HG03045 (cell line): Measurements from ENCODE around the gene AHRR.
"Not testable (repeated sequence)": the region's sequence is repeated elsewhere in the genome, so short reads cannot be mapped to it uniquely, and the experiment has no call there.

Experiments used
- ATAC-seq: cut with Tn5 transposase; IDR thresholded peaks from one replicate; pipeline ENCODE4 v1.9.1; 2021; ENCODE audit warnings: mild to moderate bottlenecking, moderate library complexity; ENCODE audit not compliant: unreplicated experiment

AHRR gene

DNA sequence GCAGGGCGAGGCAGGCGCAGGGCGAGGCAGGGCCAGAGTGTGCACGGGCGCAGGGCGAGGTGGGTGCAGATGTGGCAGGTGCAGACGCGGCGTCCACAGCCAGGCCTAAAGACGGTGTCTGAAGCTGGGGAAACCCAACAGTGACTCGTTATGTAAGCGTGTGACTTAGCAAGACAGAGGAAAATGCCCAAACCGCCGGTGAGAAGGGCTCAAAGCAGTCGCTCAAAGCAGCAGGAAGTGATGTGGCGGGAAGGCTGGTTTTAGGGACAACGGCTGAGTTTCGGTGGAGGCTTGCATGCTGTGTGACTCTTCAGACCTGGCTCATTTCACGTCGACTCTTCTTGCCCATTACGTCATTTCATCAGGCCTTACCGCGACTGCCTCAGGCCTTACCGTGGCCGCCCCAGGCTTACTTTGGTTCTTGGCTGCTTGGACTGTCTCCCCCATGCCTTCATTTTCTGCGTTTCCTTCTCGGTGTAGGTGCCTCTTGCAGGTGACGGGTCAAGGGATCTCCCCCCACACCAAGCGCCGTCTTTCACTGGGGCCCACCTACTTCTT lies 71.0 kb downstream of the AHRR start:
- peak; percentile 65 for ATAC-seq

DNA sequence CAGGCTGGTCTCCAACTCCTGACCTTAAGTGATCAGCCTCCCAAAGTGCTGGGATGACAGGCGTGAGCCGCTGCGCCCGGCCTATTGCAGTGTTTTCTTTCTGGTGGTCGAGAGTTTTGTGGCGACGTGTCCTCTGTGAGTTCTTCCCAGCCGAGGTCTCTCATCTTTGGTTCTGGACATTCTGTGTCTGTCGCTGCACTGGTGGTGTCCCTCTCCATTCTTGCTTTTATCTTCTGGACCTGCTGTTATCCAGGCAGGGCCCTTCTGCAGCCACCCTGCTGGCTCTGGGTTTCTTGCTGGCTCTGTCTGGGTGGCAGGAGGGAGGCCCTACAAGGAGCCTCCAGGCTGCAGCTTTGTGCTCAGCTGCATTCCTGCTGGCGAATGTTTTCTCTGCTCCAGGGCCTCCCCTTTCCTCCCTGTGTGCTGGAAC lies 72.3 kb downstream of the AHRR start:
- ATAC-seq = no peak

DNA sequence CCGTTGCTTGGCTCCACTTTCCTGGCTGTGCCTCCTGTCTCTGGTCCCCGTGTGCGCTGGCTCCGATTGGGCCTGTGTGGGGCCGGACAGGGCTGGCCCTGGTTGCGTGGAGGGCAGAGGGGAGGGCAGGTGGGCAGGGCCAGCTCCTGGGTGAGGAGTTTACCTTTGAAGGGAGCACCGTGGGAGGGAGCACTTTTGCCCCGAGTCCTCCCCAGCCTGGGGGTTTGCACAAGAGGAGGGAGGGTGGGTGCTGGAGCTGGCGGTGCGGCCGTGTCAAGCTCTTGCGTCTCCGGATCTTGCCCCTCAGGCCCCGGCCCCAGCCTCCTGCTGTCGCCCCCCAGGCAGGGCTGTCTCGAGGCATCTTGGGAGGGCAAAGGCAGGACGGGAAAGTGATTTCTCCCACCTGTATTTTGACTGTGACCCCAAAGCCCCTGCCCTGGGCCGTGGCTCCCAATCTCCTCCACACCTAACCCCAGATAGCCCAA lies 73.2 kb downstream of the AHRR start:
- ATAC-seq = no peak

DNA sequence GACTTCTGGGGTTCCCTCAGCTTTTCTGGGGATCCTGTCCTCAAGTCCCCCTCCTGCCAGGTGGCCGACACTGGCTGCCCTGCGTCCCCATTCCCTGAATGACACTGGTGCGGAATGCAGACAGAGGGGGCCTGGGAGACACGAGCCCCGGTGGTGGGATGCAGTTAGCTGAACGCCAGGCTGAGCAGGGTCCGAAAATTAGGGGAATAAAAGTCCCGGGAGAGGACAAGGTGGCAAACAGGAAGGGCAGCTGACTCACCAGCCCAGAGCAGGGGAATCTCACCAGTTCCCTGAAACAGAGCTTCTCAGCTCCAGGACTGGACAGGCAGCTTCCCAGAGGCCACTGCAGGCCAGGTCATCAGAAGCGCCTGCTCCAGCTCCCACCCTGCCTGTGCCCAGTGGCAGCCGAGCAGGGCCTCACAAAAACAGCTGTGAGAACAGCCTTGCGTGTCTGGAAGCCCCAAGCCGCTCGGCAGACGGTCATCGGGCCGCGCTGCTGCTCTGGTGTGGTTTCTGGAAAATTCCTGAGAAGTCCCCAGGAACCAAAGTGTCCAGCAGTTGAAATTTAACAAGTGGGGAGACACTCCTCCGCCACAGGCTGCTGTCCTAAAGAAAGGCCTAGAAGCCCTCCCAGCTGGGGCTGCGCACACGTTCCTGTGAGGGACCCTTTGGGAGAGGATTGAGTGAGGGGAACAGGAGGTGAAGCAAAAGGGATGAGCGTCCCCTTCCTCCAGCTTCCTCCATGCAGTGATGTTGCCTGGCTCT lies 73.8 kb downstream of the AHRR start:
- no peak for ATAC-seq

DNA sequence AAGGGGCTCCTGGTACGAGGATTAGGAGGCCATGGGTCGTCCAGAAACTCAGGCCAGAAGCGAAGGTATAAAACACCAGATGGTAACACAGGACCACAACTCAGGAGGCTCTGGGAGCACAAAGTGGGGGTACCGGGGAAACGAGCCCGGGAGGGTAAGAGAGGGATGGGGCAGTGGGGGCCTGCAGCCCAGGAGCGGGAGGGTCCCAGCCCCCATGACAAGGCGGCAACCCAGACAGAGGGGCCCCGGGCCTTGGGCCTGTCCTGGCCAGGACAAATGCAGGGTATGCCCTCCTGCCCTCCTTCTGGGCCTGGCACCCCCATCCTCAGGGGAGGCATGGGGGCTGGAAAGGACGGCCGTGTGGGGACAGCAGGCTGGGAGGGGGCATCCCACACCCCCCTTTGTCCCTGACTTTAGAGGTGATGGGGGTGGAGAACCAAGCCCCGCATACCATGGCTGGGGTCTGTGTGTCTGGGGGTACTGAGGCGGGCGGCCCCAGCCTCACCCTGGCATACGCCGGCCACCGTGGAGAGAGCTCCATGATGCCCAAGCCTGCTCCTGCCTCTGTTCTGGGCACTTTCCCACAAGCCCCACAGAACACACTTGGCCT lies 74.5 kb downstream of the AHRR start:
- no peak for ATAC-seq

DNA sequence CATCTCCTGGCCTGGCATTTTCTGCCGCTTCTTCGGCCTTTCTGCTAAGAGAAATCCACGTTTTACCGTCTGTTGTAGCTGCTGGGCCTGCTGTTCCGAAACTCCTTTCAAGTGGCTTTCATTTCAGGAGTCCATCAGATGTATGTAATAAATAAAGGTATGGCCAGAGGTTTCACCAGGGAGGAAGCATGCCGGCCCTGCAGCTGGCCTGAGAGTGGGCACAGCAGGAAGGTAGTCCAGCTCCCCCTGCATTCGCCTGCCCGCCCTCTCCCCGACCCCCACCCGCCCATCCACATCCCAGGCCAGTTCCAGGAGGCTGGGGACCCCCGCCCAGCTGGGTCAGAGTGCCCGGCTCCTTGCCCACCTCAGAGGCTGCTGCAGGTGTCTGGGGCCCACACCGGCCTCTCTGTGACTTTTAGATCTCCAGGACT lies 75.0 kb downstream of the AHRR start:
- ATAC-seq = no peak

DNA sequence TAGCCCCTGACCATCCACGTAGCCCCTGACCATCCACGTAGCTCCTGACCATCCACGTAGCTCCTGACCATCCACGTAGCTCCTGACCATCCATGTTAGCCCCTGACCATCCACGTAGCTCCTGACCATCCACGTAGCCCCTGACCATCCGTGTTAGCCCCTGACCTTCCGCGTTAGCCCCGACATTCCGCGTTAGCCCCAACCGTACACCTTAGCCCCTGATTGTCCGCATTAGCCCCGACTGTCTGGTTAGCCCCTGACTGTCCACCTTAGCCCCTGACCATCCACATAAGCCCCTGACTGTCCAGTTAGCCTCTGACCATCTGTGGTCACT lies 76.6 kb downstream of the AHRR start:
- ATAC-seq = not testable (repeated sequence)

DNA sequence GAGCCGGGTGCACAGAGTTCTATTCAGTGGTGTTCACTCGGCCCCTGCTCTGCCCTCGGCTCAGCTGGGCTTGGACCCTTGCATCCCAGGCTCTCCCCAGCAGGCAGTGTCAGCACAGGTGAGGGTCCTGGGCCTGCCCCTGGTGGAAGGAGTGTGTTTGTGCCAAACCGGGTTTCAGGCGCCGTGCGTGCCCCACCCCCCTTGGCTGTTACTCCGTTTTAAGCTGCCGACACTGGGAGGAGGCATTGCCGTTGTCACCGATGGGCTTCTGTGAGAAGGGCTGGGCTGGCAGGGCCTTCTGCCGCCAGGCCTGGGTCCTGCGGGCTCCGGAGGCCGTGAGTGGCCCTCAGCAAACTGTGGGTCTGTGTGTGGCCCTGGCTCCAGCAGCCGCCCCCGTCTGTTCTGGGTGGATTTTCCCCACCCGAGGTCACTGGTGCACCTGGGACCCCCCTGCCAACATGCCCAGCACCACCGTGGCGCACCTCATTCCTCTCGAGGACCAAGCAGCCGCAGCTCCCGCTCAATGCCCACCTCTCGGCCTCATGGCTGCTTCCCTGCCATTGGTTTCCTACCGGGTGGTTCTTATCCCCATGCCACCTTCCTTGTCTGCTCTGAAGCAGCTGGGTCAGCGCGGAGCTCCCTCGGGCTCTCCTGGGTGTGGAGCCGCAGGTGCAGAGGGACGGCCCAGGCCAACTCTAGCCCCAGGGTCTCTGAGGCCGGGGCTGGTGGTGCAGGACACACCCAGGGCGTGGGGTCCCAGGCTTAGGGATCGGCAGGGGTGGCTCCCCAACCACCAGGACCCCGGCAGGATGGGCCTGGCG lies 77.2 kb downstream of the AHRR start:
- no peak for ATAC-seq

DNA sequence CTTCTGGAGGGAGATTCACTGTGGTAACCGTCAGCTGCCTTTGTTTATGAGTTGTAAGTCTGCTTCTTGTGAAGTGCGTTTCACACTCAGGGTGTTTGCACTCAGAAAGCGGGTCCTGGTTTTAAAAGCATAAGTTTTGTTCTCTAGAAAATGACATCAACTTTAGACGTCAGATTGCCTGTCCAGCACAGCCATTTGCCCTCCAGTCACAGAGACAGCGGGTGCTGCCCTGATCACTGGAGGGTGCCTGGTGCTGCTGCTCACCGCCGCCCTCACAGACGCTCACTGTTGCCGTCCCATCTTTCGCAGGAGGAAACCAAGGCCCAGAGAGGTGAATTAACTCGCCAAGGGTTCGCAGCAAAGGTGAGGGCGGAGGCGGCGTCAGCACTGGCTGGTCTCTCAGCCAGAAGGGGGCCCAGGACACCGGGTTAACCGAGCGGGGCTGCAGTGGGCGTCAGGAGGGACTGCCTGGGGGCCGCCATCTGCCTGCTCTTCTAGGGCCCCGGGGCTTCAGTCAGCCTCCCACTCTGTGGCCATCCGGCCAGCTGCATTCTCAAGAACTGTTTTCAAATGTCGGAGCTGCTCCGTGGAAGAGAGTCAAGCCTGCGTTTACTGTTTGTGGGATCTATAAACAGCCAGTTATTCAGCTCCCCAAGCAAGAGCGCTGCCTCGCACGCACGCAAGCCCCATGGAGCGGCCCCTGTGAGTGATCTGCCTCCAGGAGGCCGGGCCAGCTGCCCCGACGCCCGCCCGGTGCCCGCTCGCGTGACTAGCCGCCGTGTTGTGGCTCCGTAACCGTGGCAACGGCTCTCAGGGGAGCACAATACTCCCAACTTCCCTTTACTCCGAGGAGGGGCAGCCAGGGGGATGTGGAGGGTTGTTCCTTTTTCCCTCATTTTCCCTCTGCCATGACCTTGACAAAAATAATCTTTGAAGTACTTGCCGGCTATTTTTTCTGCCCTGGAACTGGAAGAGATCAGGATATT lies 78.1 kb downstream of the AHRR start:
- peak; percentile 74 for ATAC-seq

DNA sequence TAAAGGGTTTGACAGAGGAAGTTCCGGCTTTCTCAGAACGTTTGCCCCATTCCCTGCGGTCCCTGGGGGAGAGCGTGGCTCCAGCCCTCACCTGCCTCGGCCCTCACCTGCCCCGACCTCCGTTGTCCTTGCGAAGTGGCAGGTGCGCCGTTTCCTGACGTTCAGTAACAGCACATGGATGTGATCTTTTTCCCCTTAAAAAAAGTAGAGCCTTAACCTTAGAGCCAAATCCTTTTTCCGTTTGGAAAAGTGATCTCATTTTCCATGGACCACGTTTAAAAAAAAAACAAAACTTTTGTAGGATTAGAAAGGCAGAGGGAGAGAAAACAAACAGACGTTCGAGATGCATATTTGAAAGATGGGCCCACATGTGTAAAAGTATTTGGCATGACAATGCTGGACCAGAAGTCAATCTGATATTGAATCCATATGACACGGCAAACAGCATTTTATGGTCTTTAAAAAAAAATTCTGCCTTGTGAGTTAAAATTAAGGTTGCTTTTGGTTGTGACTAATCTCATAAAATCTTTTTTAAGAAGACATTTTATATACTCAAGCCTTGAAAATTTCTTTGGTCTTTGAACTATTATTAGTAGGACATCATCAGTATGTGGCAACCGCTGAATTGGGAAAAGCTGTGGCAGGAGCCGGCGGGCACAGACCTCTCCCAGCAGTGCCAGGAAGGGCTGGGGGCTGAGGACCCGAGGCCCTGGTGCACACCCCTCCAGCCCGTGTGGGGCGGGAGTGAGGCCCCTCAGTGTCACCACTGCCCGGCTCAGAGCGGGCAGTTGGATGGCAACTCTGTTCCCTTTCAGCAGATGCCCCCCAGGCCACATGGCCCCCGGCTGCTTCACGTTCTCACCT lies 79.0 kb downstream of the AHRR start:
- peak; percentile 7 for ATAC-seq

DNA sequence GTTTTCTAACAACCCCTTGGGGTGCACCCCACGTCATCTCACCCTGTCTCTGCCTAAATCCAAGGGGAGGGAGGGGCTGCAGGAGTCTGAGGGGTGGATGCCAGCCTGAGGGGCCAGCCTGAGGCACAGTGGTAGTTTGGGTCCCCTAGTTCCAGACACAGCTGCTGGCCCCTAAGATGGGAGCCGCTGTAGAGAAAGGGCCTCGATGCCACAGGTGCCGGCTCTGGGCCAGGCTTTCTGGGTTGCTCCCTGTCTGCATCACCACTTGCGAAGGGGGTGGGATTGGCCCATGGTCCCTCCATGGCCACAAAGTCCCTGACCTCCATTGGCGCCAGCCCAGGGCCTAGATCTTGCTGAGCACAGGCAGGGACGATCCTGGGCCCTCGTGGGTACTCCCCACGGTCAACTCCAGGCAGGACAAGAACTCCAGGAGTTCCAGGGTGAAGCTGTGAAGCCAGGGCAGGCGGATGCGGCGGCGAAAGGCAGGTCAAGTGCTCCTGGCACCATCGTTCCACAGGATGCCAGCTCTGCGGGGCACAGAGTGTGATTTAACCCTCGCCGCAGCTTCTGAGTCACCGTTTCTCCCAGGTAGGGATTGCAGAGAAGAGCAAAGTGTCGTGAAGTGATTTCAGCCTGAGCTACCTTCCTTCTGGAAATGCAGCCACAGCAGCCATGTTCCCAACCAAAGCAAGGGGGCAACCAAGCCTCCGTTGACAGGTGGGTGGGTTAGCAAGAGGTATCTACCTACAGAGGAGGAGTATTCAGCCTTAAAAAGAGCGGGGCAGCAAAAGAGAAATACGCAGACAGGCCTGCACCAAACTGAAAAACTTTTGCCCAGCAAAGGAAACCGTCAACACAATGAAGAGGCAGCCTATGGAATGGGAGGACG lies 79.9 kb downstream of the AHRR start:
- no peak for ATAC-seq

DNA sequence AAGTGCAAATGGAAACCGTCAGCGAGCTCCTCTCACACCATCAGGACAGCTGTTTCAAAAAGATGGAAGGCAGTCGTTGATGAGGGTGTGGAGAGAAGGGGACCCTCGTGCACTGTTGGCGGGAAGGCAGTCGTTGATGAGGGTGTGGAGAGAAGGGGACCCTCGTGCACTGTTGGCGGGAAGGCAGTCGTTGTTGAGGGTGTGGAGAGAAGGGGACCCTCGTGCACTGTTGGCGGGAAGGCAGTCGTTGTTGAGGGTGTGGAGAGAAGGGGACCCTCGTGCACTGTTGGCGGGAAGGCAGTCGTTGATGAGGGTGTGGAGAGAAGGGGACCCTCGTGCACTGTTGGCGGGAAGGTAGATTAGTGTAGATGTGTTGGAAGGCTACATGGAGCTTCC lies 80.7 kb downstream of the AHRR start:
- not testable (repeated sequence) for ATAC-seq

DNA sequence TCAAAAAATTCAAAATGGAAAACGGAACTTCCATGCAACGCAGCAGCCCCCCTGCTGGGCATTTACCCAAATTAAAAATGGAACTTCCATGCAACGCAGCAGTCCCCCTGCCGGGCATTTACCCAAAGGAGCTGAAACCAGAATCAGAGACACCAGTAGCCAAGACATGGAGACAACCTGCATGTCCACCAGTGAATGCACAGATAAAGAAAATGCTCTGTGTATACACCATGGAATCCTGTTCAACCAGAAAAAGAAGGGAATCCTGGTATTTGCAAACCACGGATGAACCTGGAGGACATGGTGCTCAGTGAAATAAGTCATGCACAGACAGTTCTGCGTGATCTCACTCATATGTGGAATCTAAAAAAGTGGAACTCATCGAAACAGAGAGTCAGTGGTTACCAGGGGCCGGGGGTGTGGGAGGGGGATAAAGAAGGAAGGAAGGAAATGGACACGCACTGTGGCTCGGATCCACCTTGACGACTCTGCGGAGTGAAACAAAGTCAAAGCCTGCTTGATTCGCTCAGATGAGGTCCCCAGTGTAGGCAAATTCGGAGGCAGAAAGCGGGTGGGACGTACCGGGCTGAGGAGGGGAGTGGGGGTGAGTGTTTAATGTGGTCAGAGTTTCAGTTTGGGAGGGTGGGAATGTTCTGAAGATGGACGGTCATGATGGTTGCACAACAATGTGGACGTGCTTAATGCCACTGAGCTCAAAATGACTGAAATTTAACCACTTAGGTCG lies 81.3 kb downstream of the AHRR start:
- peak; percentile 46 for ATAC-seq

DNA sequence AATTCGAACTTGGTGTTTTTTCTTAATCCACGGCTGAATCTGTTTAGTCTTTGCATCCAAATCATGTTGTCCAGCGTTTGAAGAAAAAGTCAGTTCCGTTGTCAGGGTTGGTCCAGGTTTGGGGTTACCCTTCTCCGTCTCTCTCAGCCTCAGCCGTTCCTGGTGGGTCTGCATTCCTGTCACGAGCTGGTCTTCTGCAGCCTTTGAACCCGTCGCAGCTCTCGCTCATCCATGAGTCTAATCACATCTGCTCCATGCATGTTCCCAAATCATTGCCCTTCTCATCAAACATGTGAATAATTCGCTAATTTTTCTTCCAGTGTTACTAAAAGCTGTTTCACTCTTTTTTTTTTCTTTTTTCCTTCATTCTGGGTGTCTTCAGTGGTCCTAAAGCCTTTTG lies 82.5 kb downstream of the AHRR start:
- ATAC-seq = no peak

DNA sequence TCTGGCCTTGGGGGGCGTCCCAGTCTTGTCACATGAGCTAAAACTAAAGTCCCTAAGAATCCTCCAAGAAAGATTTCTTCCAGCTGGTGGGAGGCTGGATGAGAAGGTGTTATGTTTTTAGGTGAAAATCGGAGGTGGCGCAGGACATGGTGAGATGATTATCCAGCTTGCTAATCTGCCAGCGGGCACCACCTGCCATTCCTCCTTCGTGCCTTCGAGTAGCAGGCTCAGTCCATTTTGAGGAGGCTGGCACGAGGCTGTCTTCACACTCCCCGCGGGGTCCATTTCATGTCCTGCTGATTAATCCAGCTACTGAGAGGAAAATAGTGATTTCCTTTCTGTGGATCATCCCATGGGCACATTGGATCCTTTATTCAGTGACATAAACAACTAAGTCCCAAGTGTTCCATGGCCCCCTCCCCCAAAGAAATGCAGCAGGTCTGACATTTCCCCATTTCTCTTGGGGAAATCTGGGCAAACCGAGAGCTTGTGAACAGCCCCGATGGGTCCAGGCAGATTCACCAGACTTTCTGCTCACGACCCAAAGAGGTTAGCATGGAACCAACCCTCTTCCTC lies 83.2 kb downstream of the AHRR start:
- no peak for ATAC-seq

DNA sequence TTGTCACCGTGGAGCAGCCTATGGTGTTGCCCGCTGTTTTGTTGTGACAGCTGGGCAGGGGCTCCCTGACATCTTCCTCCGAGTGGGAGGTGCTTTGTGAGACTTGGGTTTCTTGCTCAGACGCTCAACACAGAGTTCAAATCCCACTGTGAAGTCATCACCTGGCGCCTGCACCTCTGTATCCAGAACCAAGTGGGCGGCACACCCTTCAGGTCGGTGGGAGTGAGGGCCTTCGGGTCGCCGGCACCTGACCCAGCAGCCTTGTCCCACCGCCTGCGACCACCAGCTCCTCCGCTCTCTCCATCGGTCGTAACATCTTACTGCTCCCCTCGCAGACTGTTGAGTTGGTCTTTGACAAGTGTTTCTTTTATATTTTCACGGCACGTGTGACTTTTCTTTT lies 83.9 kb downstream of the AHRR start:
- no peak for ATAC-seq

DNA sequence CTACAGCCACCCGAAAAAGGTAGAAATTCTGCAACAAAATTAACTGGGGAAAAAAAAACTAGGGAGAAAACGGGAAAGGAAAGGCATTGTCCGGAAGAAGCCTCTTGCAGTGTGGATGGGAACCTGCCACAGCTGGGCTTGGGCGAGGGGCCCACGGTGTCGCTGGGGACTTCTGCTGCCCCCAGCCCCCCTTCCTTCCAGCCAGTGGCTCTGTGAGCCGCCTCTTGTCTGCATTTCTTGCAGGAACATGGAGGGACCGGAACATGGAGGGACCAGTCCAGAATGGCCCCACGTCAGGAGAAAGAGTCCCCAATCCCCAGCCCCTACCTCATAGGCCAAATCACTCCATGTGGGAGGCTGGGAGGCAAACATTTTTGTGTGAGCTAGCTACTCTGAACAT lies 84.5 kb downstream of the AHRR start:
- no peak for ATAC-seq
